ENCODE data around the gene ADAMTS16. TPM values are rescaled to one million over a fixed set of nuclear protein-coding genes. Genes with fewer than 3 reads are reported as not detected.
A peak's percentile ranks its signal among the peaks of the same experiment; 100 is the strongest.

The ADAMTS16 gene
- total RNA-seq, 1 experiment from 2014 or later, result 30.1 TPM

- Mint-ChIP-seq H3K36me3 (peaks cover 49% of the 10 kb centered on the region), H3K27ac (peak overlapping the region; percentile 16; the same call in 1 of the 2 replicates), H3K9me3 (no peaks in the 10 kb centered on the region), H3K4me1 (peaks cover 5% of the 10 kb centered on the region; the same call in 1 of the 2 replicates), H3K4me3 (no peak overlapping the region), H3K27me3 (ENCODE audit: low read depth) (no peaks in the 10 kb centered on the region)
- DNase-seq (ENCODE audit: low spot score), result no peak
- POLR2A ChIA-PET, result no interaction called here
- CTCF ChIA-PET, result no interaction called here
- TF ChIP-seq AFF4 (CRISPR knock-in tag; IDR thresholded peaks at IDR 0.05; ENCODE audit: borderline replicate concordance) (no peak), SMAD3 (CRISPR knock-in tag; IDR thresholded peaks at IDR 0.05; ENCODE audit: borderline replicate concordance) (no peak), E2F4 (CRISPR knock-in tag; IDR thresholded peaks at IDR 0.05; ENCODE audit: borderline replicate concordance, low read depth) (no peak), ZBTB43 (CRISPR knock-in tag; IDR thresholded peaks at IDR 0.05) (no peak), ZNF281 (CRISPR knock-in tag; IDR thresholded peaks at IDR 0.05) (no peak), ZNF532 (CRISPR knock-in tag; IDR thresholded peaks at IDR 0.05; ENCODE audit: borderline replicate concordance) (no peak), NR2C2 (CRISPR knock-in tag; IDR thresholded peaks at IDR 0.05) (no peak), ESRRA (CRISPR knock-in tag; IDR thresholded peaks at IDR 0.05; ENCODE audit: borderline replicate concordance) (no peak), ETV6 (CRISPR knock-in tag; IDR thresholded peaks at IDR 0.05) (no peak), ZNF423 (CRISPR knock-in tag; IDR thresholded peaks at IDR 0.05) (no peak), NFYB (CRISPR knock-in tag; conservative IDR thresholded peaks at IDR 0.05; ENCODE audit: low read depth) (no peak), ZSCAN18 (CRISPR knock-in tag; IDR thresholded peaks at IDR 0.05) (no peak)
- ATAC-seq, result 0 out of 2 replicates have a peak, but pooled peaks have one; percentile 43
Measured at GRCh38 chr5:5242056-5242455, 101.9 kb downstream of the ADAMTS16 start.

Data from WTC11 (cell line).